ENCODE results near the gene COG5.
"Not testable (repeated sequence)": the region's sequence is repeated elsewhere in the genome, so short reads cannot be mapped to it uniquely, and the experiment has no call there.

The COG5 gene

GRCh38 chr7:107253599-107253998, 310.1 kb downstream of the COG5 start:
- no peak overlapping the region for H3K56ac ChIP-seq (ENCODE audit: low read length)
- H3K27ac ChIP-seq (ENCODE audit: low read depth, low read length): no peak overlapping the region
- no peaks in the 10 kb centered on the region for H3K27me3 ChIP-seq (ENCODE audit: insufficient read depth, low read length, poor library complexity)
- no peak overlapping the region for H3K23ac ChIP-seq (ENCODE audit: low read length)
- H2AK5ac ChIP-seq (ENCODE audit: low read length): no peak overlapping the region
- WGBS (ENCODE audit: extremely low coverage, insufficient coverage, low lambda C conversion rate): no CpG with 5 or more reads among the region's 3 CpGs
- H3K4me1 ChIP-seq (ENCODE audit: control insufficient read depth, low read depth, low read length): no peaks in the 10 kb centered on the region
- no peak for DNase-seq
- H3K36me3 ChIP-seq (ENCODE audit: control insufficient read depth, insufficient read depth, low read length): no peaks in the 10 kb centered on the region
- H3K4me3 ChIP-seq (ENCODE audit: low read length): no peak overlapping the region
- H3K79me1 ChIP-seq (ENCODE audit: low read length): no peaks in the 10 kb centered on the region
- no peak overlapping the region for H3K9ac ChIP-seq (ENCODE audit: low read length)
- no peak overlapping the region for H4K8ac ChIP-seq (ENCODE audit: low read depth, low read length)
- no peak overlapping the region for H2BK15ac ChIP-seq (replicated peaks; ENCODE audit: low read depth)
- no peak overlapping the region for H4K5ac ChIP-seq (ENCODE audit: low read length)
- no peak overlapping the region for H2BK5ac ChIP-seq (ENCODE audit: low read length)
- H3K4ac ChIP-seq (ENCODE audit: low read depth, low read length): no peak overlapping the region
- H3K79me2 ChIP-seq (ENCODE audit: control insufficient read depth, insufficient read depth, low read length): no peaks in the 10 kb centered on the region
- H3K4me2 ChIP-seq (ENCODE audit: low read length): no peak overlapping the region
- H3K18ac ChIP-seq (ENCODE audit: low read length): no peak overlapping the region
- H2BK120ac ChIP-seq (ENCODE audit: low read depth, low read length): no peak overlapping the region

GRCh38 chr7:107251963-107252362, 311.8 kb downstream of the COG5 start:
- Histone ChIP-seq H2BK120ac (ENCODE audit: low read depth, low read length) (no peak overlapping the region), H3K18ac (ENCODE audit: low read length) (no peak overlapping the region), H3K36me3 (ENCODE audit: control insufficient read depth, insufficient read depth, low read length) (no peaks in the 10 kb centered on the region), H3K4me1 (ENCODE audit: control insufficient read depth, low read depth, low read length) (no peaks in the 10 kb centered on the region), H3K56ac (ENCODE audit: low read length) (no peak overlapping the region), H3K27me3 (ENCODE audit: insufficient read depth, low read length, poor library complexity) (no peaks in the 10 kb centered on the region), H2AK5ac (ENCODE audit: low read length) (no peak overlapping the region), H4K8ac (ENCODE audit: low read depth, low read length) (no peak overlapping the region), H3K4me2 (ENCODE audit: low read length) (no peak overlapping the region), H3K4ac (ENCODE audit: low read depth, low read length) (no peak overlapping the region), H3K4me3 (ENCODE audit: low read length) (no peak overlapping the region), H3K9ac (ENCODE audit: low read length) (no peak overlapping the region), H2BK15ac (replicated peaks; ENCODE audit: low read depth) (no peak overlapping the region), H4K5ac (ENCODE audit: low read length) (no peak overlapping the region), H3K79me1 (ENCODE audit: low read length) (no peaks in the 10 kb centered on the region), H2BK5ac (ENCODE audit: low read length) (no peak overlapping the region), H3K27ac (ENCODE audit: low read depth, low read length) (no peak overlapping the region), H3K23ac (ENCODE audit: low read length) (no peak overlapping the region), H3K79me2 (ENCODE audit: control insufficient read depth, insufficient read depth, low read length) (no peaks in the 10 kb centered on the region)
- no CpG with 5 or more reads among the region's 3 CpGs for WGBS (ENCODE audit: extremely low coverage, insufficient coverage, low lambda C conversion rate)
- no peak for DNase-seq

GRCh38 chr7:107248551-107249316, 315.0 kb downstream of the COG5 start:
- Histone ChIP-seq H3K4me3 (ENCODE audit: low read length) (no peak overlapping the region), H2BK5ac (ENCODE audit: low read length) (no peak overlapping the region), H3K79me1 (ENCODE audit: low read length) (no peaks in the 10 kb centered on the region), H3K18ac (ENCODE audit: low read length) (no peak overlapping the region), H2BK120ac (ENCODE audit: low read depth, low read length) (no peak overlapping the region), H3K36me3 (ENCODE audit: control insufficient read depth, insufficient read depth, low read length) (no peaks in the 10 kb centered on the region), H3K4me2 (ENCODE audit: low read length) (no peak overlapping the region), H2AK5ac (ENCODE audit: low read length) (no peak overlapping the region), H3K4ac (ENCODE audit: low read depth, low read length) (no peak overlapping the region), H3K23ac (ENCODE audit: low read length) (no peak overlapping the region), H3K27ac (ENCODE audit: low read depth, low read length) (no peak overlapping the region), H2BK15ac (replicated peaks; ENCODE audit: low read depth) (no peak overlapping the region), H3K56ac (ENCODE audit: low read length) (no peak overlapping the region), H3K9ac (ENCODE audit: low read length) (no peak overlapping the region), H4K5ac (ENCODE audit: low read length) (no peak overlapping the region), H4K8ac (ENCODE audit: low read depth, low read length) (no peak overlapping the region), H3K4me1 (ENCODE audit: control insufficient read depth, low read depth, low read length) (no peaks in the 10 kb centered on the region), H3K79me2 (ENCODE audit: control insufficient read depth, insufficient read depth, low read length) (no peaks in the 10 kb centered on the region), H3K27me3 (ENCODE audit: insufficient read depth, low read length, poor library complexity) (no peaks in the 10 kb centered on the region)
- no peak for DNase-seq
- no CpG with 5 or more reads among the region's 5 CpGs for WGBS (ENCODE audit: extremely low coverage, insufficient coverage, low lambda C conversion rate)

DNA sequence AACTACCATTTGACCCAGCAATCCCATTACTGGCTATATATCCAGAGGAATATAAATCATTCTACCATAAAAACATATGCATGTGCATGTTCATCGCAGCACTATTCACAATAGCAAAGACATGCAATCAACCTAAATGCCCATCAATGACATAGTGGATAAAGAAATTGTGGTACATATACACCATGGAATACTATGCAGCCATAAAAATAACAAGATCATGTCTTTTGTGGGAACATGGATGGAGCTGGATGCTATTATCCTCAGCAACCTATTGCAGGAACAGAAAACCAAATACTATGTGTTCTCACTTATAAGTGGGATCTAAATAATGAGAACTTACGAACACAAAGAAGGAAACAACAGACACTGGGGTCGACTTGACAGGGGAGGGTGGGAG, 316.9 kb downstream of the COG5 start:
- not testable (repeated sequence) for H3K79me2 ChIP-seq (ENCODE audit: control insufficient read depth, insufficient read depth, low read length); H3K9ac ChIP-seq (ENCODE audit: low read length); H3K4me3 ChIP-seq (ENCODE audit: low read length); H3K4me1 ChIP-seq (ENCODE audit: control insufficient read depth, low read depth, low read length); H2AK5ac ChIP-seq (ENCODE audit: low read length); H4K5ac ChIP-seq (ENCODE audit: low read length); H4K8ac ChIP-seq (ENCODE audit: low read depth, low read length); H2BK15ac ChIP-seq (replicated peaks; ENCODE audit: low read depth); H3K4me2 ChIP-seq (ENCODE audit: low read length); H3K79me1 ChIP-seq (ENCODE audit: low read length); H3K27ac ChIP-seq (ENCODE audit: low read depth, low read length); H3K36me3 ChIP-seq (ENCODE audit: control insufficient read depth, insufficient read depth, low read length); H2BK120ac ChIP-seq (ENCODE audit: low read depth, low read length); H3K4ac ChIP-seq (ENCODE audit: low read depth, low read length); H2BK5ac ChIP-seq (ENCODE audit: low read length); H3K56ac ChIP-seq (ENCODE audit: low read length); H3K23ac ChIP-seq (ENCODE audit: low read length); H3K18ac ChIP-seq (ENCODE audit: low read length); H3K27me3 ChIP-seq (ENCODE audit: insufficient read depth, low read length, poor library complexity); DNase-seq
- no CpG with 5 or more reads among the region's 3 CpGs for WGBS (ENCODE audit: extremely low coverage, insufficient coverage, low lambda C conversion rate)

GRCh38 chr7:107244613-107245012, 319.1 kb downstream of the COG5 start:
- Histone ChIP-seq H3K23ac (ENCODE audit: low read length) (no peak overlapping the region), H2AK5ac (ENCODE audit: low read length) (no peak overlapping the region), H3K27ac (ENCODE audit: low read depth, low read length) (no peak overlapping the region), H3K18ac (ENCODE audit: low read length) (no peak overlapping the region), H3K4me1 (ENCODE audit: control insufficient read depth, low read depth, low read length) (no peaks in the 10 kb centered on the region), H2BK120ac (ENCODE audit: low read depth, low read length) (no peak overlapping the region), H3K9ac (ENCODE audit: low read length) (no peak overlapping the region), H2BK15ac (replicated peaks; ENCODE audit: low read depth) (no peak overlapping the region), H3K79me1 (ENCODE audit: low read length) (no peaks in the 10 kb centered on the region), H3K36me3 (ENCODE audit: control insufficient read depth, insufficient read depth, low read length) (no peaks in the 10 kb centered on the region), H3K4me3 (ENCODE audit: low read length) (no peak overlapping the region), H4K5ac (ENCODE audit: low read length) (no peak overlapping the region), H3K79me2 (ENCODE audit: control insufficient read depth, insufficient read depth, low read length) (no peaks in the 10 kb centered on the region), H3K4ac (ENCODE audit: low read depth, low read length) (no peak overlapping the region), H3K56ac (ENCODE audit: low read length) (no peak overlapping the region), H4K8ac (ENCODE audit: low read depth, low read length) (no peak overlapping the region), H2BK5ac (ENCODE audit: low read length) (no peak overlapping the region), H3K4me2 (ENCODE audit: low read length) (no peak overlapping the region), H3K27me3 (ENCODE audit: insufficient read depth, low read length, poor library complexity) (no peaks in the 10 kb centered on the region)
- WGBS (ENCODE audit: extremely low coverage, insufficient coverage, low lambda C conversion rate): no CpG with 5 or more reads among the region's 2 CpGs
- DNase-seq: no peak

GRCh38 chr7:107242267-107242666, 321.5 kb downstream of the COG5 start:
- H3K79me1 ChIP-seq (ENCODE audit: low read length): no peaks in the 10 kb centered on the region
- no peak overlapping the region for H4K8ac ChIP-seq (ENCODE audit: low read depth, low read length)
- no peak overlapping the region for H3K4me3 ChIP-seq (ENCODE audit: low read length)
- H2AK5ac ChIP-seq (ENCODE audit: low read length): no peak overlapping the region
- no peak overlapping the region for H3K4ac ChIP-seq (ENCODE audit: low read depth, low read length)
- H3K9ac ChIP-seq (ENCODE audit: low read length): no peak overlapping the region
- no peak overlapping the region for H3K23ac ChIP-seq (ENCODE audit: low read length)
- WGBS (ENCODE audit: extremely low coverage, insufficient coverage, low lambda C conversion rate): no CpG with 5 or more reads among the region's 4 CpGs
- no peak overlapping the region for H3K4me2 ChIP-seq (ENCODE audit: low read length)
- H2BK15ac ChIP-seq (replicated peaks; ENCODE audit: low read depth): no peak overlapping the region
- no peak overlapping the region for H4K5ac ChIP-seq (ENCODE audit: low read length)
- H3K27me3 ChIP-seq (ENCODE audit: insufficient read depth, low read length, poor library complexity): no peaks in the 10 kb centered on the region
- H3K79me2 ChIP-seq (ENCODE audit: control insufficient read depth, insufficient read depth, low read length): no peaks in the 10 kb centered on the region
- no peak for DNase-seq
- H3K4me1 ChIP-seq (ENCODE audit: control insufficient read depth, low read depth, low read length): no peaks in the 10 kb centered on the region
- H2BK5ac ChIP-seq (ENCODE audit: low read length): no peak overlapping the region
- no peak overlapping the region for H3K18ac ChIP-seq (ENCODE audit: low read length)
- H2BK120ac ChIP-seq (ENCODE audit: low read depth, low read length): no peak overlapping the region
- H3K36me3 ChIP-seq (ENCODE audit: control insufficient read depth, insufficient read depth, low read length): no peaks in the 10 kb centered on the region
- no peak overlapping the region for H3K56ac ChIP-seq (ENCODE audit: low read length)
- no peak overlapping the region for H3K27ac ChIP-seq (ENCODE audit: low read depth, low read length)

All from mesendoderm (in vitro differentiated cells).